GM21447 (cell line): Measurements from ENCODE around the gene MAGI2.
A peak's percentile ranks its signal among the peaks of the same experiment; 100 is the strongest.
"Not testable (repeated sequence)": the region's sequence is repeated elsewhere in the genome, so short reads cannot be mapped to it uniquely, and the experiment has no call there.

Source experiments
- ATAC-seq: cut with Tn5 transposase; IDR thresholded peaks from one replicate; pipeline ENCODE4 v1.9.1; 2021; ENCODE audit not compliant: unreplicated experiment

Gene MAGI2

DNA sequence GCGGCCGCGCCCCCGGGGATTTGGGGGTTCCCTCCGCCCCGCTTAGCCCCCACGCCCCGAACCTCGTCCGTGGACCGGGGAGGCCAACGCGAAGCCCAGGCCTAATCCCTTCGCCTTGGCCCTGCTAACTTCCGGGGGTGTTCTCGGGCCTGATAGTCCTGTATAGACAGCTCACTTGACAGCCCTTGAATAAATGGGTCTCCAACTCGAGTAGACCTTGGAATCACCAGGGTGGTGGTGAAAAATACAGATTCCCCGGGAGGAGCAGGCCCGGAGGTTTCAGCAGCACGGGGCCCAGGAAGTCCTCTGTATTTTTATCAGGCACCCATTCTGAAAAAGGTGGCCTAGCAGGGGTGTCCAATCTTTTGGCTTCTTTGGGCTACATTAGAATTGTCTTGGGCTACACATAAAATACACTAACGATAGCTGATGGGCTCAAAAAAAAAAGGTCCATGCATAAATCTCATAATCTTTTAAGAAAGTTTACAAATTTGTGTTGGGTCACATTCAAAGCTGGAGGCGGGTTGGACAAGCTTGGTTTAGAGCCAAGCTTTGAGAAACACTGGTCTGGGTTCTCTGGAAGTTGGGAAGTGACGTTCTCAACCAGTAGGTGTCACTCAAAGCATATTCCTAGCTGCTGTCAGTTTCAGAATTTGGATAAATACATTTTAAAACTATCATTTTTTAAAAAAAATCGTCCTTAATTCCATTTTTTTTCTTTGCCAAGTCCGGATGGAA is 1433.2 kb downstream of the MAGI2 start:
- ATAC-seq: peak; percentile 49

GRCh38 chr7:78019447-78020135 is 1433.9 kb downstream of the MAGI2 start:
- peak; percentile 90 for ATAC-seq

- ATAC-seq: no peak
These were observed 1434.6 kb downstream of the MAGI2 start for GRCh38 chr7:78018641-78019446.

GRCh38 chr7:78017591-78018100 is 1435.8 kb downstream of the MAGI2 start:
- ATAC-seq: no peak

DNA sequence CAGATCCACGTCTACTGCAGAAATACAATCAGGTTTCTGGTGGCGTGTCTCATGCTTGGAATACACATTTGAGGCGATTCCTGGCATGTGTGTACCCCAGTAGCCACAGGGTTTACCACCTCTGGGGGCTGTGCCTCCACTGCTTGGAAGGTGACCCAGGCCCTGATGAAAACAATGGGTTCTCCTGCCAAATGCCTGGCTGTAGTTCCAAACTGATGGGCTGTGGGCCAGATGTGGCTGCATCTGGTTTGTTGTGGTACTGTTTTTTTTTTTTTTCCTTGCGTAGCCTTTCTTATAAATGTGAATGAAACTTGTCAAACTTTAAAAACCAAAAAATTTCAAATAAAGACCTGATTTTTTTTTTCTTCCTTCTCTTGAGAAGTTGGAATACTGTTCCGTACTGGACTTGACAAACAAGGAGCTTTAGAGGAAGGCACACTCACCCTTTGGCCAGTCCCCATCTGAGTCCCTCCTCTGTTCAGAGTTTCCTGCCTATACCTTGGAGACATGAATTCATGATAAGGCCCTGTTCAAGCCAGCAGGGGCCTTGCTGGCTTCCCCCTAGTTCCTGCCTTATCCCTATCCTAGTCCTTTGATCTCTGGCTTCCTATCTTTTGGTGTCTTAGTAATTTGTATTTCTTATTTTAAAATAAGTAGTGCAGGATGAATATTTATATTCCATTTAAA is 1437.8 kb downstream of the MAGI2 start:
- no peak for ATAC-seq

DNA sequence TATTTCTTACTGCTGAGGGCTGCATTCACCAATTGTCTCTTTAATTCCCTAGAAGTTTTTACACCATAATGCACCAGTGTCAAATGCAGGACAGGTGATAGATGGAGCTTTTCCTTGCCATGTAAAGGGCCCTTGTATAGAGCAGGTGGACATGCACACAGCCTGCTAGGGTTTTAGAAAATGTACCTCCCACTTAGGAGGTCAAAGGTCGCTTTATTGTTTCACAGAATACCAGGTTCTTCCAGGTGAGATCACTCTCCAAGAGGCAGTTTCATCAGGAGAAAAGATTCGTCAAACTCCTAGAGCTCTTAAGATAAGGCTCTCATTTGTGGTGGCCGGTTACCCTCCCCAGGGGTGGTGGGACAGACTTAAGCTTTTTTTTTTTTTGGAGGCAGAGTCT is 1439.1 kb downstream of the MAGI2 start:
- no peak for ATAC-seq

GRCh38 chr7:78013386-78013785 is 1440.1 kb downstream of the MAGI2 start:
- no peak for ATAC-seq

- ATAC-seq: no peak
These were observed 1441.8 kb downstream of the MAGI2 start for GRCh38 chr7:78011642-78012041.

GRCh38 chr7:78007231-78007630 is 1446.2 kb downstream of the MAGI2 start:
- ATAC-seq: no peak

DNA sequence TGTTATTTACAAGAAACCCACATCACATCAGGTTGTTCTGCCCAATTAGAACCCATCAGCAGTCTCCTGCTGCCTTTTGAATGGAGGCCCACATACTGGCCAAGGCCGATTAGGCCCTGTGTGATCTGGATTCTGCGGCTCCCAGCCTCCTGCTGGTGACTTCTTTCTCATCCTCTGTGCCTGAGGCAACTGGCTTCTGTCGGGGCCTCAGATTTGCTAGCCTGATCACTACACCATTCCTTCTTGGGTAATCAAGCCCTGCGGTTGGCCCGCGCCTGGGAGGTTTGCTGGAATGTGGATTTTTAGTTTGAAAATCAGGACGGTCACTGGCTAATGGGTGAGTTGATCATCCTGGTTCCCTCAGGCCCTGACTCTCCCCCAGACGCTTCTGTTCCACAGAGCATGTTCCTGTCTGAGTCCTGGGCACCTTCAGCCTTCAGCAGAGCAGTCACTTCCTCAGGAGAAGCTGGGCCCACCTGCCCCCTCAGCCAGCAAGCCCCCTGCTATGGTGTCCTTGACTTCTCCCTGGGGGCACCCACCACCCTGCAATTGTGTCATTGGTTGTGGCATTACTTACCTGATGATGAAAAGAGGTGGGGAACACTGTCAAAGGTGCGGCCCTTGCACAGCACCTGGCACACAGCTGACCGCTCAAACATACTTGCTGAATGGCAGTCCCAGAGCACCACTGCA is 1447.3 kb downstream of the MAGI2 start:
- ATAC-seq: no peak

- ATAC-seq: no peak
These were observed 1450.8 kb downstream of the MAGI2 start for GRCh38 chr7:78002715-78003114.

DNA sequence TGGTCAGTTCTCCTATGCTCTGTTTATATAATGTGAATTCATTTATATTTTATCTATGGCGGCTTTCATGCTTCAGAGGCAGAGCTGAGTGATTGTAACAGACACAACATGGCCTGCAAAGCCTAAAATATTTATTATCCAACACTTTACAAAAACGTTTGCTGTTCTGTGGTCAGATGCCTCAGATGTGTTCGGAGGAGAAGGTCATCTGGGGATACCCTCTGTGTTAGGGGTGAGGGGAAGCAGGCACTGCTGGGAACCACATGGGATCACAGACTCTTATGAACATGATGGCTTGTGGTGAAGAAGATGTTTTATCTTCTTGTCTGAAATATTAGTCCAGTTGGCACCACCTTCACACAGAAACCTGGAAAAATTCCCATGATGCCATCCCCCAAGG is 1451.4 kb downstream of the MAGI2 start:
- ATAC-seq: no peak

DNA sequence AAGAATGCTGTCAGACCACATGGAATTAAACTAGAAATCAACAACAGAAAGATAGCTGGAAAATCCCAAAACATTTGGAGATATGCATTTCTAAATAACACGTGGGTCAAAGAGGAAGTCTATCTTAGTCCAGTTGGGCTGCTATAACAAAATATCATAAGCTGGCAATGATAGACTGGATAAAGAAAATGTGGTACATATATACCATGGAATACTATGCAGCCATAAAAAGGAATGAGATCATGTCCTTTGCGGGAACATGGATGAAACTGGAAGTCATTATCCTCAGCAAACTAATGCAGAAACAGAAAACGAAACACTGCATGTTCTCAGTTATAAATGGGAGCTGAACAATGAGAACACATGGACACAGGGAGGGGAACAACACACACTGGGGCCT is 1454.3 kb downstream of the MAGI2 start:
- ATAC-seq: not testable (repeated sequence)

DNA sequence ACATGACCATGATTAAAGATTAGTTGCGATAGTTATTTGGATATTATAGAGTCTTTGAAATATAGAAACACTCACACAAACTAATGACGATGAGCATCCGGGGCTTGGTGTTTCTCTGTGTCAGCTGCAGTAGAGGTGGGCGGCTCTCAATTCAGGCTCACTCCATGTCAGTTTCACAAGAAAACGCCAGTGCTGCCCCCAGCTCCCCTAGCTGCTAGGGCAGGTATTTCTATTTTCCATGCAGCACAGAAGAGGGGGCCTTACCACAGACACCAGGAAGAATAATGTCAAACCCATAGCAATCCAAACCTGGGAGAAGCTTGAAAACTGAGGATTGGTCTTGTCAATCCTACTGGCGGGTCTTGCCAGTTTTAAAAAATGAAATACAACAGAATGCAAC is 1457.8 kb downstream of the MAGI2 start:
- no peak for ATAC-seq

DNA sequence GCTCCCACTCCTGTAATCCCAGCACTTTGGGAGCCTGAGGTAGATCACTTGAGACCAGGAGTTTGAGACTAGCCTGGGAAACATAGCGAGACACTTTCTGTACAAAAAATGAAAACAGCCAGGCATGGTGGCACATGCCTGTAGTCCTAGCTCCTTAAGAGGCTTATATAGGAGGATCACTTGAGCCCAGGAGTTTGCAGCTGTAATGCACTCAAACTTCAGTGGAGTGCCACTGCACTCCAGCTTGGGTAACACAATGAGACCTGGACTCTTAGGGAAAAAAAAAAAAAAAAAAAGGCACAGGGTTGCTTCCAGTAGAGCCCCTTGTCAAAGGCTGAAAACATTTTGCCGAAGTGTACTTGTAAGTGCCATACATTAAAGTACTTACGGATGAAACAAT is 1459.6 kb downstream of the MAGI2 start:
- ATAC-seq: no peak

- ATAC-seq: no peak
These were observed 1461.8 kb downstream of the MAGI2 start for GRCh38 chr7:77991656-77992055.

DNA sequence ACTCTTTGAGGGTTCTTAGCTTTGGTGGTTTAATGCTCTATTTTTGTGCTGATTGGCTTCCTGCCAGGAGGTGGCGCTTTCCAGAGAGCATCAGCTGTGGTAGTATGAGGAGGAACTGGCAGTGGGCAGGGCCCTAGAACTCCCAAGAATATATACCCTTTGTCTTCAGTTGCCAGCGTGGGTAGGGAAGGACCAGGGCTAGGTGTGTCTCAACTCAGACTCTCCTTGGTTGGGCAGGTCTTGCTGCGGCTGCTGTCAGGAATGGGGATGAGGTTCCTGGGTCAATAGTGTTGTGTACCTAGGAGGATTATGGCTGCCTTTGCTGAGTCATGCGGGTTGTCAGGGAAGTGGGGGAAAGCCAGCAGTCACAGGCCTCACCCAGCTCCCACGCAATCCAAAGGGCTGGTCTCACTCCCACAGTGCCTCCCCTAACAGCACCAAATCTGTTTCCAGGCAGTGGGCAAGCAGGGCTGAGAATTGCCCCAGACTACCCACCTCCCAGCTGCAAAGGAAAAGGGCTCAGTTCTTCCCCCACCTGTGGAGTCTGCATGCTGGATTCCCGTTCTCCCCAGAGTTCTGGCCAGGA is 1463.4 kb downstream of the MAGI2 start:
- ATAC-seq: no peak

GRCh38 chr7:77985974-77986339 is 1467.5 kb downstream of the MAGI2 start:
- no peak for ATAC-seq

- ATAC-seq: no peak
These were observed 1468.1 kb downstream of the MAGI2 start for GRCh38 chr7:77985232-77985973.
